GM18498 (cell line): Measurements from ENCODE around the gene PTPN9.
"Not testable (repeated sequence)": the region's sequence is repeated elsewhere in the genome, so short reads cannot be mapped to it uniquely, and the experiment has no call there.

ENCODE experiments used
- ATAC-seq: cut with Tn5 transposase; IDR thresholded peaks from one replicate; pipeline ENCODE4 v1.9.1; 2021; ENCODE audit warnings: mild to moderate bottlenecking, moderate library complexity; ENCODE audit not compliant: unreplicated experiment

Gene PTPN9

GRCh38 chr15:75578948-75579920 is at the start of gene PTPN9:
Gene PTPN9, minus strand, starts transcription at chr15:75579315. Its CDS starts 539 bp downstream, at chr15:75578776.
- ATAC-seq = peak; percentile 70

- ATAC-seq = peak; percentile 79
Observed at GRCh38 chr15:75625542-75626347, 46.6 kb upstream of the PTPN9 start, which contains the start of gene SNUPN. Gene SNUPN, minus strand, starts transcription at chr15:75625725. Its CDS starts 4,674 bp downstream, at chr15:75621051.

GRCh38 chr15:75622505-75622904 is 43.4 kb upstream of the PTPN9 start:
- no peak for ATAC-seq

DNA sequence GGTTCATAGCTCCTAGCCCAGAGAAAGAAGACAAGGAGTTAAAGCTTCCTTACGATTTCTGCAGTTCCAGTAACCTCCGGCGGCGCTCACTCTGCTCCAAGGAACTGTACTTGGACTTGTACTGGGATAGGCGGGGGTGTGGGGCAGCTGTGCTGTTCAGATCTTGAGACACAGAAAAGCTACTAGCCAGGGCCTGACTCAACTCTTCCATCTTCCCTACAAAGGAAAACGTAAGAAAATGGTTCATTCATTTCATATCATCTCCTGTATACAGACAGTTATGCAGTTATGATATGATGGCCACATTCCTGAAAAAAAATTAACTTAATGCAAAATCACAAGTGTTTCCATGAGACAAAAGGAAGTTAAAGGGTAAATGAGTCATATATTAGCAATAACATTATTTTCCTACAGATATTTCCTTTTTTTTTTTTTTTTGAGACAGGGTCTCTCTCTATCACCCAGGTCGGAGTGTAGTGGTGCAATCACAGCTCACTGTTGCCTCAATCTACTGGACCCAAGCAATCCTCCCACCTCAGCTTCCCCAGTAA is 41.8 kb upstream of the PTPN9 start:
- ATAC-seq = no peak

DNA sequence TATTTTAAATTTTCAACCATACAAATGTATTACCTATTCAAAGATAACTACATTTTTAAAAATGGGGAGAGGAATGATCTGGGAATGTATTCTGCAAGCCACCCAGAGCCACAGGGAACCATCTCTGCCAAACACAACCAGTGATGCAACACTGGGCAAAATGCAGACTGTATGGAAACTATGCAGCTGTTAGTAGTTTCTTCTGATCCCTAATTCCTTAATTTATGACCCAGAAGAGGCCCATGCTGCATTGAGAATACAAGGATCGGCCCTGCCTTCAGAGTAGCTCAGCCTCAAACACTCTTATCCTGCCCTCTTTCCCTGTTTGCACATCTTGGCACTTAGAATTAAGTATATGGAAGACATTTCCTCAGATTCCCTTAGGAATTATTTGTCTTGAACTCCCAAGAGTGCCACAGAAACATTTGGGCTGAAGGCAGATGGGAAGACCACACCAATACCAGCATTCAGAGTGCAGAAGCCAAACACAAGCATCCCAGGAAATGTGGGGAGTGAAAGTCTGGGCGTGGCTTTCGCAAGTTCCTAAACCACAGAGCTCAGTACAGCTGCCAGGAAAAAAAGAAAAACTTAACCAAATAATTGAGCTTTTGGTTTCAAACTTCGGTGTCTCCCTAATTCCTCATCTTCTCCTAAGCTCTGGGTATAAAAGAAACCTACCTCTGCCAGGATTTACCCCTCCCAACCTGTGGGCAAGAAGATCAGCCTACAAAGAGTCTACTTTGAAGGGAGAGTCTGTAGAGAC is 41.1 kb upstream of the PTPN9 start:
- no peak for ATAC-seq

DNA sequence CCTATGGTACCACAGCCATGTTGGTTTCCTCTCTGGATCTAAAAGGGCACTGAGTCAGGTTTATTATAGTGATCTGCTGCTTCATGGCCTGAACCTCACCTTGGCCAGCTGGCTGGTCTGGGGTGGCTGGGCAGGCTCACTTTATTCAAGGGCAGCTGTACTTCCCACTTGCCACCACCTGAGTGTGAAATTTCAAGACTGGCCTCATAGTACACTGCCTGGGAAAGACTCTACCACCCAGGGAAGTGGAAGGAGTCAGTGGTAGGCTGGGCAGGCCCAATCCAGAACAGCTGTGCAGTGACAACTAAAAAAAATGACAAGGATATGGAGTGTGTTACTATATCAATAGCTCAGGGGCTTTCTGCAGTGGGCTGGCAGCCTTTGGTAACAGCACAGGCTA is 37.7 kb upstream of the PTPN9 start:
- no peak for ATAC-seq

GRCh38 chr15:75606711-75607699 is 27.9 kb upstream of the PTPN9 start:
- no peak for ATAC-seq

GRCh38 chr15:75606026-75606425 is 26.9 kb upstream of the PTPN9 start:
- no peak for ATAC-seq

GRCh38 chr15:75599401-75599800 is 20.3 kb upstream of the PTPN9 start:
- ATAC-seq = no peak

- no peak for ATAC-seq
Observed at GRCh38 chr15:75598361-75598760, 19.2 kb upstream of the PTPN9 start.

DNA sequence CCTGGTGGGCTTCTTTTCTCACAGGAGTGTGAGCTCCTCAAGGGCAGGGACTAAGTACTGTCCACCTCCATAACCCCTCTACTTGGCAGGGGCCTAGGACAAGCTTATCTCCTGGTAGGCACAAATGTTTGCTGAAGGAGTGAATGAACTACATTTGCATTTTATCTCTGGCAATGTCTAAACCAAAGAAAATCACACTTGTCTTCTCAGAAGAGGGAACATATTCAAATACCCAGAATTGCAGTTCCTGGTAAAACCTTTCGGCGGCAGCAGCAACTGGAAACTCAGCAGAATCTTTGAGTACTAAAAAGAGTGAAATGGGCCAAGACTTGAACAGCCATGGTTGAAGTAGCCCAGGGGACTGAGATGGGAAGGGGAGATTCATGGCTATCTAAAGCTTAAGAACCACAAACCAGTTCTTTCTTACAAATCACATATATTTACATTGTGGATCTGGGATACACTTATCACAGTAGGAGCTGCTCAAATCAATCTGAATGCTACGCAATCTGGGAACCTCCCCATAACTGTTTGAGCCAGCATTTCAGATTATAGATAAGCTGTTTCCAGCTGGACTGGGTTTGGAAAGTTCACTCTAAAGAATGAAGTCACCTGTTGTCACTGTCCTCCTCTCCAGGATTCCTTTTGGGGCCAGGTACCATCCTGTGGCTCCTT is 18.7 kb upstream of the PTPN9 start:
- no peak for ATAC-seq

DNA sequence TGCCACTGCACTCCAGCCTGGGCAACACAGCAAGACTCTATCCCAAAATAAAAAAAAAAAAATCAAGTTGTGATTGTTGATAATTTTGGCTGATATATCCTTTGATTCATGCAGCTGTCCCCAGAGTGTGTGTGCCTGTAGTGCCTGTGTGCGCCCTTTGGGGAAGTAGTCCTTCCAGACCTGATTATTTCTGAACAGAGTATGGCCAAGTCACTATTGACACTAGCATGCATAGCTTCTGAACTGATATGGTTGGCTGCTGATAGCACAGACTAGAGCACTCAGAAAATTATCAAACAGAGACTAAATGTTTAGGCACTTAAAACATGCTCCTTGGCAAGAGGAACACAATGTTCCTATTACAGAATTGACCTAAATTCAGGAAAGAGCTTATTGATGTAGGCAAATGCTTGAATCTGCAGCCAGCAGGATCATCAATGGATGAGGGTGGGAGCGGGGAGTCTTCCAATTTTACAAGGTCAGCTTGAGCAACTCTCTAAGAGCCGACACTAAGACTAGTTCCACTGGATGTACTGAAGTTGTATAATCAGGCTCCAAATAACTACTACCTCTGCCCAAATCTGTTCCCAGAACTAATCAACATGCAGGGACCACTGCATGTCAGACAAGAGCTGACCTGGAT is 17.7 kb upstream of the PTPN9 start:
- ATAC-seq = no peak

DNA sequence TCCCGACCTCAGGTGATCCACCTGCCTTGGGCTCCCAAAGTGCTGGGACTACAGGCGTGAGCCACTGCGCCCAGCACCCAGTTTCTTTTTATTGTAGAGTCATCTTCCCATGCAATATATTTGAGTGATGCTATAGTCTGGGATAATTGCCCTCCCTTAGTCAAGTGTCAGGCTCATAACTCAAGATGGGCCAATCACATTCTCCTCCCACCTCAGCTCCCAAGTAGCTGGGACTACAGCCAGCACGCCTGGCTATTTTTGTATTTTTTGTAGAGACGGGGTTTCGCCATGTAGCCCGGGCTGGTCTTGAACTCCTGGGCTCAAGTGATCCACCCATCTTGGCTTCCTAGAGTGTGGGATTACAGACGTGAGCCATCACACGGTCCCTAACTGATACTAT is 15.2 kb upstream of the PTPN9 start:
- no peak for ATAC-seq

GRCh38 chr15:75591655-75592364 is 12.7 kb upstream of the PTPN9 start:
- no peak for ATAC-seq

DNA sequence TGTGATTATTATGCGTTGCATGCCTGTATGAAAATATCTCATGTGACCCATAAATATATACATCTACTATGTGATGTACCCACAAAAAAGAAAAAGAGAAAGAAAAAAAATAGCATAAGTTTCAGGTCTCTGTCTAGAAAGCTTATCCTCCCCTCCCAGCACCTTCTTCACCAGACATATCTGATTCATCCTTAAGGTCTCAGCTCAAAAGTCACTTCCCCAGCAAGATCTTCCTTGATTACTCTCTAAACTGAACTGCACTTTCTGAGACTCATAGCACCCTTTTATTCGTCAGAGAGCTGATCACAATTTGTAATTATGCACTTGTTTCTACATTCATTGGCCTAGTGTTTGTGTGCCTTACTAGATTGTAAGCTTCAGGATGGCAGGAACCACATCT is 11.1 kb upstream of the PTPN9 start:
- no peak for ATAC-seq

- no peak for ATAC-seq
Observed at GRCh38 chr15:75589071-75589470, 10.0 kb upstream of the PTPN9 start.

GRCh38 chr15:75586422-75586821 is 7.3 kb upstream of the PTPN9 start:
- ATAC-seq = not testable (repeated sequence)

GRCh38 chr15:75584121-75584520 is 5.0 kb upstream of the PTPN9 start:
- no peak for ATAC-seq
